T-helper 2 cell (primary cell): Measurements from ENCODE around the gene PRR5L.
A peak's percentile ranks its signal among the peaks of the same experiment; 100 is the strongest.

ENCODE experiments used
- DNase-seq, 5 experiments: peaks; one replicate each; pipeline versions ENCODE4 v3.0.0 to v3.0.0-alpha.2; 2012 to 2022

PRR5L gene

GRCh38 chr11:36326524-36327419 lies 30.7 kb downstream of the PRR5L start:
- no peak for DNase-seq

- no peak for DNase-seq
These were observed 33.0 kb downstream of the PRR5L start for GRCh38 chr11:36328966-36329673.

GRCh38 chr11:36330411-36330810 lies 34.3 kb downstream of the PRR5L start:
- no peak for DNase-seq

GRCh38 chr11:36333468-36333867 lies 37.4 kb downstream of the PRR5L start:
- no peak for DNase-seq

GRCh38 chr11:36333897-36334296 lies 37.8 kb downstream of the PRR5L start:
- no peak for DNase-seq

- DNase-seq, result no peak
These were observed 43.8 kb downstream of the PRR5L start for GRCh38 chr11:36339888-36340287.

GRCh38 chr11:36340897-36341296 lies 44.8 kb downstream of the PRR5L start:
- DNase-seq, result no peak

GRCh38 chr11:36341915-36342314 lies 45.8 kb downstream of the PRR5L start:
- no peak for DNase-seq

- DNase-seq, result no peak
These were observed 46.2 kb downstream of the PRR5L start for GRCh38 chr11:36342327-36342726.

- DNase-seq, result peak in 1 of 5 experiments; percentile 64
These were observed 47.3 kb downstream of the PRR5L start for GRCh38 chr11:36343436-36343835.

GRCh38 chr11:36345084-36345511 lies 49.0 kb downstream of the PRR5L start:
- DNase-seq, result no peak

- DNase-seq, result no peak
These were observed 49.5 kb downstream of the PRR5L start for GRCh38 chr11:36345535-36346141.

- DNase-seq, result no peak
These were observed 50.7 kb downstream of the PRR5L start for GRCh38 chr11:36346562-36347383.

GRCh38 chr11:36347384-36347906 lies 51.4 kb downstream of the PRR5L start:
- DNase-seq, result no peak

- DNase-seq, result no peak
These were observed 53.5 kb downstream of the PRR5L start for GRCh38 chr11:36349351-36350136.

- DNase-seq, result peak in 1 of 5 experiments; percentile 41
These were observed 54.0 kb downstream of the PRR5L start for GRCh38 chr11:36350137-36350513.

- peak in 4 of 5 experiments; percentile 22 to 91 (median 70) for DNase-seq
These were observed 56.8 kb downstream of the PRR5L start for GRCh38 chr11:36352922-36353321.

GRCh38 chr11:36354221-36355003 lies 58.3 kb downstream of the PRR5L start:
- peak in 1 of 5 experiments; percentile 62 for DNase-seq

- DNase-seq, result no peak
These were observed 60.1 kb downstream of the PRR5L start for GRCh38 chr11:36356201-36356600.

GRCh38 chr11:36357831-36358230 lies 61.7 kb downstream of the PRR5L start:
- DNase-seq, result peak in 1 of 5 experiments; percentile 45

- DNase-seq, result no peak
These were observed 62.3 kb downstream of the PRR5L start for GRCh38 chr11:36358436-36358835.
